Hematopoietic multipotent progenitor cell treated with erythropoietin and hydrocortisone succinate and interleukin-3 and kit ligand, for 4 days (in vitro differentiated cells): ENCODE data around the gene KRTAP9-9.
"Not testable (repeated sequence)": the region's sequence is repeated elsewhere in the genome, so short reads cannot be mapped to it uniquely, and the experiment has no call there.

Source experiments
- DNase-seq: peaks from one replicate; pipeline ENCODE4 v3.0.0-alpha.2; 2015

KRTAP9-9 gene

DNA sequence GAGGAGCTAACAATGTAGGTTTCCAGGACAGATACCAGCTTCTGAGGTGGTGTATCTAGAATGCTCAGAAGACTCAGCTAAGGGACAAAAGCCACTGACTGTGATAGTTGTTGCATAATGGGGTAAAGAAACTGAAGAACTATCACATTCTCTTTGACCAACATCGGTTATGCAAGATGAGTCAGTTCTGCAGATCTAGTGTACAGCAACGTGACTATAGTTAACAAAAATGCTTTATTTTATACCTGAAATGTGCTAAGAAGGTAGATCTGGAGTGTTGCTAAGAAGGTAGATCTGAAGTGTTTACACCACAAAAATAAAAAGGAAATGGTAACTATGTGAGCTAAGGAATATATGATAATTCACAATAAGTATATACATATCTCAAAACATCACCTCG is 12.5 kb downstream of the KRTAP9-9 start:
- DNase-seq = no peak

GRCh38 chr17:41271323-41271722 is 16.1 kb downstream of the KRTAP9-9 start:
- DNase-seq = not testable (repeated sequence)

GRCh38 chr17:41271858-41272257 is 16.7 kb downstream of the KRTAP9-9 start:
- DNase-seq = no peak

DNA sequence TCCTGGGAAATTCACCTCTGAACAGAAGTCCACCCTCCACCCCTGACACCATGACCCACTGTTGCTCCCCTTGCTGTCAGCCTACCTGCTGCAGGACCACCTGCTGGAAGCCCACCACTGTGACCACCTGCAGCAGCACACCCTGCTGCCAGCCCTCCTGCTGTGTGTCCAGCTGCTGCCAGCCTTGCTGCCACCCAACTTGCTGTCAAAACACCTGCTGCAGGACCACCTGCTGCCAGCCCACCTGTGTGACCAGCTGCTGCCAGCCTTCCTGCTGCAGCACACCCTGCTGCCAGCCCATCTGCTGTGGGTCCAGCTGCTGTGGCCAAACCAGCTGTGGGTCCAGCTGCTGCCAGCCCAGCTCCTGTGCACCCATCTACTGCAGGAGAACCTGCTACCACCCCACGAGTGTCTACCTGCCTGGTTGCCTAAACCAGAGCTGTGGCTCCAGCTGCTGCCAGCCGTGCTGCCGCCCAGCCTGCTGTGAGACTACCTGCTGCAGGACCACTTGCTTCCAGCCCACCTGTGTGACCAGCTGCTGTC is 20.5 kb downstream of the KRTAP9-9 start, which contains the start of gene KRTAP9-7:
KRTAP9-7 (plus strand) TSS at position 51 of the 543 bp plus-strand sequence; CDS start at position 51, 0 bp downstream.
- not testable (repeated sequence) for DNase-seq

GRCh38 chr17:41278176-41278955 is 23.2 kb downstream of the KRTAP9-9 start:
- DNase-seq = no peak

DNA sequence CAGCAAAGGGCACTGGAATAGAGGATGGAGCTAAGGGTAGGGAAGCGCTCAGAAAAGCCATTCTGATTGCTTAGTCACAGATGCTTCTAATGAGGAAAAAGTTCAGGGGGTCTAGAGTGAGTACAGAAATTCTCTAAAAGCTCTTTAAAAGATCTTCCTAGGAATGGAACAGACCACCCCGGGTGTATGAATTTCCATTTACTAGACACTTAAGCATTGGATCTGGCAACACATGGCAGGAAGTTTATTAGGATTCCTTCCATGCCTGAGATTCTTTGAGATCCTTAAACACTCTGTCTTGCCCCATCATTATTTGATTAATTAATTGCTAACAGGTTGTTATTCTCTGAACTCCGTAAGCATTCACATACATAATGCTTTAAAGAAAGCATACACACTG is 28.9 kb downstream of the KRTAP9-9 start:
- DNase-seq = no peak

DNA sequence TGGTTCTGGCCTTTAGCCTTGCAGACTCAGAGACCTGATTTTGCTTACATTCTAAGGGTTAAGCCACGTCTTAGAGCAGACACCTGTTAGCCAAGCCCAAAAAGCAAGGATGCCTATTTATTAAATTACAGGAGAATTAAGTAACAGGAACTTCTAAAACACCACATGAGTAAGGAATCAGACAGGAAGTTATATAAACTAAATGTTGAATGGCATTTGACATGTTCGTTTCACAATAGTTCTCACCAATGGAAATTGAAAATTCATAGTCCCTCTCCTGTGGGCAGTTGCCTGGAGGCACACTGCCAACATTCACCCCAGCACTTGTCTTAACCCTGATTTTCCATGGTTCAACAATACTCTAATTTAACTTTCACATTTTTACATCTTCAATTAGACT is 29.4 kb downstream of the KRTAP9-9 start:
- DNase-seq = peak; percentile 44

GRCh38 chr17:41287050-41287449 is 31.9 kb downstream of the KRTAP9-9 start:
- DNase-seq = no peak

- DNase-seq = no peak
These were observed 38.8 kb downstream of the KRTAP9-9 start for GRCh38 chr17:41294016-41294415.

GRCh38 chr17:41296846-41297245 is 41.7 kb downstream of the KRTAP9-9 start:
- no peak for DNase-seq

GRCh38 chr17:41298458-41299135 is 43.4 kb downstream of the KRTAP9-9 start:
- DNase-seq = no peak

- no peak for DNase-seq
These were observed 46.1 kb downstream of the KRTAP9-9 start for GRCh38 chr17:41301204-41301790.

DNA sequence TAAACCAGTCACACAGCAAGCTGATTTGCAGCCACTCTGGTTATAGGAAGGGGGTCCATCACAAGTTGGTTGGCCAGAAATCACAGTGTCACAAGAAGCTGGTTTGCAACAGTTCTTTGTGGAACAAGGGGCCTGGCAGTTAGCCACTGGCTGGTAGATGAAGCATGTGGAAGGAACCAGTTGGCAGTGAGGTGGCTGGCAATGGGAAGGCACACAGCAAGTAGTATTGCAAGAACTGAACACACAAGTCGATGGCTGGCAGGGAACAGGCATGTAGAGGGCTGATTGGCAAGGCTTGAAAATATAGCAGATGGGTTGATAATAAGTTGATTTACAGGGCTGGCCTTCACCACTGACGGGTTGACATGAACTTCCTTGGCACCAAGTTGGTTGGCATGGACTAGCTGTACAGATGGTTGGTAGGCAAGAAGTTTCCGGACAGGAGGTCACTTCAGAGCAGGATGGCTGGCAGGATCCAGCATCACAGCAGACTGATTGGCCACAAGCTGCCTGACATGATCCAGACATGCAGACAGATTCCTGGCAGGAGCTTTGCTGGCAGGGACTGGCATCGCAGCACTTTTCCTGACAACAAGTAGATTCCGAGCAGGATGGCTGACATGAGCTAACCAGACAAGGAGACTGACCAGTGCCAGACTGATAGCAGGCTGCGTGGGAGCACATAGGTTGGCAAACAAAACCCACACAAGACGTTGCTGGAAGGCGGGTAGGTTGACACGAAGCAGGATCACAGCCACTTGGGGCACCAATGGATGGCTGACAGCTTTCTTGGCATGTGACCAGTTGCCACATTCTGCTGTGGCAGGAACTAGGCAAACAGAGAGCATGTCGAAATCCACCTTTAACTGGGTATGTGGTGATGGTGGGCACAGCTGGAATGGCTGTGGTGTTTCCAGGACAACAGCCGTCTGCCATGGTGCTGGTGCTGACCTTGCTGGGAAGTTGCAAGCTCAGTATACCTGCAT is 47.0 kb downstream of the KRTAP9-9 start, which contains the start of gene KRTAP29-1:
KRTAP29-1 (minus strand) TSS at position 936 of the 986 bp plus-strand sequence; CDS start at position 936, 0 bp downstream.
- DNase-seq = peak; percentile 60

- no peak for DNase-seq
These were observed 47.8 kb downstream of the KRTAP9-9 start for GRCh38 chr17:41302981-41303380.

DNA sequence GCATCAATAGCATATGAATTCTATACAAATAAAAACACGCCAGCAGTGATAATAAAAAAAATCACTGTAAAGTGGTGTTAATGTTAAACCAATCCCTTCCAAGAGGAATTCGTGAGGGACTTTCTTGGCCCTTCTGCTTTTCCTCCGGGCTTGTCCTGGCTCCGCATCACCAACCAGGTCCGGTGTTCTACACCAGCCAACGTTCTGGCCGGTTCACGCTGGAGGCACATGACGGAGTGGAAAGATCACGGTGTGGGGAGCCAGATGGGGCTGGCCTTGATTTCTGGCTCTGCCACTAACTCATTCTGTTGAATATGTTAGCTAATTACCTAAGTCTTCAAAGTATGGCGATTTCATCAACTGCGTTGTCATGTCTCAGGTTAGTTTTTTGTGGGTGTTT is 48.9 kb downstream of the KRTAP9-9 start:
- DNase-seq = no peak
